HUES48 (cell line): ENCODE results near the gene DYNC2LI1.

Source experiments
- H3K27ac ChIP-seq: one replicate; pipeline ENCODE4 v1.7.0; 2013; ENCODE audit warnings: low read depth, low read length, inconsistent platforms
- H3K27me3 ChIP-seq: 2 replicates; pipeline ENCODE4 v1.6.1; 2013; ENCODE audit warnings: mild to moderate bottlenecking, low read length; ENCODE audit not compliant: control insufficient read depth, insufficient read depth
- H3K36me3 ChIP-seq: 2 replicates; pipeline ENCODE4 v1.6.1; 2013; ENCODE audit warnings: low read length; ENCODE audit not compliant: control insufficient read depth, insufficient read depth
- H3K4me1 ChIP-seq: 2 replicates; pipeline ENCODE4 v1.6.1; 2013; ENCODE audit warnings: mild to moderate bottlenecking, low read length; ENCODE audit not compliant: control insufficient read depth, insufficient read depth
- H3K4me3 ChIP-seq: 2 replicates; pipeline ENCODE4 v1.5.1; 2013; ENCODE audit warnings: mild to moderate bottlenecking, low read depth, low read length
- H3K9ac ChIP-seq: 2 replicates; pipeline ENCODE4 v1.6.1; 2013; ENCODE audit warnings: mild to moderate bottlenecking, low read depth, low read length, moderate library complexity
- H3K9me3 ChIP-seq: 2 replicates; pipeline ENCODE4 v1.6.1; 2013; ENCODE audit warnings: low read length; ENCODE audit not compliant: control insufficient read depth, insufficient read depth

DYNC2LI1 gene

DNA sequence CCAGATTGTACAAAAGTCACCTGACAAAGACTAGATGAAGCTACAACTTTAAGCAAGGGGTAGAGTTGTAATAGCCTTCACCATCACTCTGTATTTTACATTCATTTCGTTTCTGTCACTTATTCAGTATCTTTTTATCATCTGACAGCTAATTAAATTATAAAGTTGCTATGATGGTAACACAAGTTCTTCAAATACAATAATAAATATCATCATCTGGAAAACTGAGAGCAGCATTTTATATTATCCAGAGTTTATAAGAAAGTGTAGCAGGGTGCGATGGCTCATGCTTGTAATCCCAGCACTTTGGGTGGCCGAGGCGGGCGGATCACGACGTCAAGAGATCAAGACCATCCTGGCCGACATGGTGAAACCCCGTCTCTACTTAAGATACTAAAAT lies 21.1 kb downstream of the DYNC2LI1 start:
- no peaks in the 10 kb centered on the region for H3K27me3 ChIP-seq
- H3K36me3 ChIP-seq, result no peaks in the 10 kb centered on the region
- H3K4me3 ChIP-seq, result no peak overlapping the region
- H3K27ac ChIP-seq, result no peak overlapping the region
- H3K9me3 ChIP-seq, result no peaks in the 10 kb centered on the region
- H3K4me1 ChIP-seq, result no peaks in the 10 kb centered on the region
- H3K9ac ChIP-seq, result no peak overlapping the region

DNA sequence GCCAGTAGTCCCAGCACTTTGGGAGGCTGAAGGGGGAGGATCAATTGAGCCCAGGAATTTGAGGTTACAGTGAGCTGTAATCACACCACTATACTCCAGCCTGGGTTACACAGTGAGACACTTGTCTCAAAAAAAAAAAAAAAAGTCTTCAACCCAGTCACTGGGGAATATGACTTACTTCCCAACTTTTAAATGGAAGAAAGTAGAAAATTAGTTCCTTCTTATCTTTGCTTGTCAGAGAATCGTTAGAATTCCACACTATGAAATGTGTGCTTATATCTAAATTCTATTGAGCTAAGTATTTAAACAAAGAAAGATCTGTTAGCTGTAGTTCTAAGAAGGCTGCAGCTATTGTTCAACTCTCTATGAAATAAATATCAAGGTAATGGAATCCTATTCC lies 22.4 kb downstream of the DYNC2LI1 start:
- Histone ChIP-seq H3K4me3 (no peak overlapping the region), H3K27ac (no peak overlapping the region), H3K4me1 (no peaks in the 10 kb centered on the region), H3K9ac (no peak overlapping the region), H3K9me3 (no peaks in the 10 kb centered on the region), H3K36me3 (no peaks in the 10 kb centered on the region), H3K27me3 (no peaks in the 10 kb centered on the region)

DNA sequence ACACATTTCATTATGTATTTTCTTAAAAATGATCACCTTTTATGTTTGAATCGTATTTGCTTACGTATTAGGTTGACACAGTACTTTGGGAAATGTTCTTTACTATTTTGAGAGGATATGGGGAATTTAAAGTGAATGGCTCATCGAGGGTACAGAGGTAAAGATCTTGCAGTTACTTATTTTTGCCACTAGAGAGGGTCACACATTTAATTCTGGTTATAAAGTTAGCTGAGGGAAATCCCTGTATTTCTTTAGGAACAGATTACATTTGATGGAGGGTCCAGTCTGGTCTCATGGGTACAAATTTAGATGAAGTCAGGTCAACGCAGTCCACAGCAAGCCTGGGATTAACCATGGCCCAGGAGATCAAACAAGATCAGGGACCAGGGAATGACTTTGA lies 24.5 kb downstream of the DYNC2LI1 start:
- Histone ChIP-seq H3K4me3 (no peak overlapping the region), H3K9ac (no peak overlapping the region), H3K4me1 (no peaks in the 10 kb centered on the region), H3K9me3 (no peaks in the 10 kb centered on the region), H3K36me3 (no peaks in the 10 kb centered on the region), H3K27ac (no peak overlapping the region), H3K27me3 (no peaks in the 10 kb centered on the region)

DNA sequence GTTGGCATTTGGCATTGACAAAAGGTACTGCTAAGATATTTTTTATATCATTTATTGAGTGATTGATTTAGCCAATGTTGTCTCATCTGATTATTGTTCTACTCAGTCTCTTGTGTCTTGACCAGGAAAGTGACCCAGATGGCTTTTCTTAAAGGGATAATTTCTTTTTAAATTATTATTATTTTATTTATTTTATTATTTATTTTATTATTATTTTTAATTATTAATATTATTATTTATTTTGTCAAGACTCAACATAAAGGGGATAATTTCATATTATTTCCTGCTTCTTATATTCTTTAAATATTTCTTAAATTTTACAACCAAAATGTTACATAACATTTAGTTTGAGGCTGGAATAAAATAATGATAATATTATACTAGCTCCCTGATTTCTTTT lies 27.1 kb downstream of the DYNC2LI1 start:
- no peaks in the 10 kb centered on the region for H3K27me3 ChIP-seq
- H3K36me3 ChIP-seq, result no peaks in the 10 kb centered on the region
- no peak overlapping the region for H3K27ac ChIP-seq
- H3K4me1 ChIP-seq, result no peaks in the 10 kb centered on the region
- H3K9ac ChIP-seq, result no peak overlapping the region
- H3K9me3 ChIP-seq, result no peaks in the 10 kb centered on the region
- no peak overlapping the region for H3K4me3 ChIP-seq

DNA sequence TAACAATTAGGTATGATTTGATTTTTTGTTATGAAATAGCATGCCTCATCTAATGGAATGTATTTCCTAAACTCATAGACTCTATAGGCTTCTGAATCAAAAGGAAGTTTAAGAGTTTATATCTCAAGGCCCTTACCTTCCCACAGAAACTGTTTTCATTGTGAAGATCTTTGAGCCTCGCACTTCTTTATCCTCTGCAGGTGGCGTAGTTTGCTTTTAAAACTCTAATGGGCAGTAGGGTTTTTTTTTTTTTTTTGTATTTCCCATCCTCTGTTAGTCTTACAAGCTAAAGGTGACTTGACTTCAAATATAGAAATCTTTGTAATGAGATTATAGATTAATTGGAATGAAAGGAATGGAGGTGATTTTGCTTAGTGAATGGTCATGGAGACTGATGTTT lies 28.3 kb downstream of the DYNC2LI1 start:
- Histone ChIP-seq H3K4me3 (no peak overlapping the region), H3K27me3 (no peaks in the 10 kb centered on the region), H3K27ac (no peak overlapping the region), H3K36me3 (no peaks in the 10 kb centered on the region), H3K4me1 (no peaks in the 10 kb centered on the region), H3K9me3 (no peaks in the 10 kb centered on the region), H3K9ac (no peak overlapping the region)

DNA sequence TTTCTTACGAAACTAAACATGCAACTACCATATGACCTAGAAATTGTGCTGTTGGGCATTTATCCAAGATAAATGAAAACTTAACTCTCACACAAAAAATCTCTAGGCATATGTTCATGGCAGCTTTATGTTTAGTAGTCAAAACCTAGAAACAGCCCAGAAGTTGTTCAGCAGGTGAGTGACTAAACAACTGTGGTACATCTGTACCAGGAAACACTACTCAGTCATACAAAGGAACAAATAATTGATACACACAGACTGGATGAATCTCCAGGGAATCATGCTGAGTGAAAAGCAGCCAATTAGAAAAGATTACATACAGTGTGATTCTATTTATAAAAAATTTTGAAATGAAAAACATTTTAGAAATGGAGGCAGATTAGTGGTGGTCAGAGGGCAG lies 29.3 kb downstream of the DYNC2LI1 start:
- no peak overlapping the region for H3K4me3 ChIP-seq
- no peak overlapping the region for H3K9ac ChIP-seq
- H3K27ac ChIP-seq, result no peak overlapping the region
- H3K36me3 ChIP-seq, result no peaks in the 10 kb centered on the region
- H3K27me3 ChIP-seq, result no peaks in the 10 kb centered on the region
- H3K9me3 ChIP-seq, result no peaks in the 10 kb centered on the region
- no peaks in the 10 kb centered on the region for H3K4me1 ChIP-seq

DNA sequence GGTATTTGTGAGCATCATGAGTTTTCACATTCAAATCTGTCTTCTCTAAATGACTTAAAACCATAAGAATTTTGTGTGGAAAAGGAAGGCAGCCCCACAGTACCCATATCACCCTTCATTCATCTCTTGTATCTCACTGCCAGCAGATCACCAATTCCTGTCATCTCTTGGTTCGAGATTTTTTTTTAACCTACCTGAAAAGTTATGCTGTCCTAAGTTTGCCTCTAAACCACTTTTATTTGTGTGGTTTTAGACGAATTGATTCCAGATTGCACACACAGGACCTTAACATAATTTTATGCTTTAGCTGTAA lies 32.8 kb downstream of the DYNC2LI1 start:
- Histone ChIP-seq H3K4me1 (no peaks in the 10 kb centered on the region), H3K4me3 (no peak overlapping the region), H3K9ac (no peak overlapping the region), H3K36me3 (no peaks in the 10 kb centered on the region), H3K27ac (no peak overlapping the region), H3K27me3 (no peaks in the 10 kb centered on the region), H3K9me3 (no peaks in the 10 kb centered on the region)

DNA sequence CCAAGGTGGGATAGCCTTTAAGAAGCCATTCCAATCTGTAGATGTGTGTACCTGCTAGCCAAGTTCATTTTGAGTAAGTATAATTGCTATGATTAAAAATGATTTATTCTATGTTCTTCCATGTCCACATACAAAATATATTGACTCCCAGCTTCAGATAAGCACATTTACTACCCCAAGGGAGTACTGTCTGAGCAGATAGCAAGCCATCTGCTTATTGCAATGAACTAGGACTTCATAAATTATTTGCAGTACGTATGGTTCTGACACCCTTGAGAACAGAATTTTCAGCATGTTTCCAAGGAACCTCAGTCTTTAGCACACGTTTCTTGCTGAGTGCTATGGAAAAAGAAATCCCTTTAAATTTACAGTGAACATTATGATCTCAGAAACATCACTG lies 36.6 kb downstream of the DYNC2LI1 start:
- no peaks in the 10 kb centered on the region for H3K27me3 ChIP-seq
- no peak overlapping the region for H3K4me3 ChIP-seq
- H3K9ac ChIP-seq, result no peak overlapping the region
- no peak overlapping the region for H3K27ac ChIP-seq
- no peaks in the 10 kb centered on the region for H3K36me3 ChIP-seq
- H3K4me1 ChIP-seq, result no peaks in the 10 kb centered on the region
- no peaks in the 10 kb centered on the region for H3K9me3 ChIP-seq

DNA sequence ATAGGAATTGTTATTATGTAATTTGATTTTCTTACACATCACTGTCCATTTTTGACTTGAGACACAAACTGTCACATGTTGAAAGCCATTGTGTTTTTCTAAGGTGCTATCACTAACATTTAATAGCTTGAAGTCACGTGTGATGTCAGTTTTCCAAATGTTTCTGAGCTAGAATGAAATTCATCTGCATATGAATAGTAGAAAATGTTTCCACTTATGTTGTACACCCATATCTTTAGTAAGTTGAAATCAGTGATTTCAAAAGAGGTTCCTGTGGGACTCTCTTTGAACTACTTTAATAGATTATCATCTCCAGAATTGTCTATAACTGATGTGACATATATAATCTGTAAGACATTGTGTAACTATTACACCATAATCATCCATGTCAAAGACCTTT lies 37.0 kb downstream of the DYNC2LI1 start:
- no peaks in the 10 kb centered on the region for H3K36me3 ChIP-seq
- no peak overlapping the region for H3K27ac ChIP-seq
- H3K4me1 ChIP-seq, result no peaks in the 10 kb centered on the region
- no peak overlapping the region for H3K9ac ChIP-seq
- no peaks in the 10 kb centered on the region for H3K27me3 ChIP-seq
- H3K4me3 ChIP-seq, result no peak overlapping the region
- no peaks in the 10 kb centered on the region for H3K9me3 ChIP-seq

DNA sequence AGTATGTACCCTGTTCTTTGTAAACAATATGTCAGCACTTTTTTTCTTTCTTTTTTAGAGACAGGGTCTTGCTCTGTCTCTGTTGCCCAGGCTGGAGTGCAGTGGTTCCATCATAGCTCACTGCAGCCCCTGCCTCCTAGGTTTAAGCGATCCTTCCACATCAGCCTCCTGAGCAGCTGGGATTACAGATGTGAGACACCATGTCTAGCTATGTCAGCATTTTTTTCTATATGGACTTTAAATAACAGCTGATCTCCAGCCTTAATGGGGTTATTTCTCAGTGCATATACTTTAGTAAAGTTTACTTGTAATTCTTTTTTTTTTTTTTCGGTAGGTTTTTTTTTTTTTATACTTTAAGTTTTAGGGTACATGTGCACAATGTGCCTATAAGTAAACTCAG lies 38.2 kb downstream of the DYNC2LI1 start:
- H3K4me3 ChIP-seq, result no peak overlapping the region
- no peaks in the 10 kb centered on the region for H3K4me1 ChIP-seq
- no peaks in the 10 kb centered on the region for H3K9me3 ChIP-seq
- H3K36me3 ChIP-seq, result no peaks in the 10 kb centered on the region
- H3K27ac ChIP-seq, result no peak overlapping the region
- no peak overlapping the region for H3K9ac ChIP-seq
- H3K27me3 ChIP-seq, result no peaks in the 10 kb centered on the region

DNA sequence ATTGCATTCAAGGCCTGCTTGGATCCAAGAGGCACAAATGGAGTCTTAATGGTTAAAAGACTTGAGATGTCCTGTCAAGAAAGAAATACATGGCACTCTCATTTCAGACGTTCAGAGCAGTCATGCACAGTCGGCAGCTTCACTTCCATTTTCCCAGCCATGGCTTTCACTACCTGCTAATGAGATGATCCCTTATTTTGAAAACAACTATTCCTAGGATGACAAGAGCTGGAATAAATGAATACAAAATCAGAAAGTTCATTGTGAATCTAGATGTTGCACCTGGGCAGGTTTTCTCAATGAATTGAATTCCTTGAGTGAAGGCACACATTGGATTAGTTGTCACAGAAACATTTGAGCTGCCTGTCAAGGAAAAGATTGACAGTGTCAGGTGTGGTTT lies 39.1 kb downstream of the DYNC2LI1 start:
- Histone ChIP-seq H3K27ac (no peak overlapping the region), H3K36me3 (no peaks in the 10 kb centered on the region), H3K9me3 (no peaks in the 10 kb centered on the region), H3K4me1 (no peaks in the 10 kb centered on the region), H3K4me3 (no peak overlapping the region), H3K9ac (no peak overlapping the region), H3K27me3 (no peaks in the 10 kb centered on the region)

DNA sequence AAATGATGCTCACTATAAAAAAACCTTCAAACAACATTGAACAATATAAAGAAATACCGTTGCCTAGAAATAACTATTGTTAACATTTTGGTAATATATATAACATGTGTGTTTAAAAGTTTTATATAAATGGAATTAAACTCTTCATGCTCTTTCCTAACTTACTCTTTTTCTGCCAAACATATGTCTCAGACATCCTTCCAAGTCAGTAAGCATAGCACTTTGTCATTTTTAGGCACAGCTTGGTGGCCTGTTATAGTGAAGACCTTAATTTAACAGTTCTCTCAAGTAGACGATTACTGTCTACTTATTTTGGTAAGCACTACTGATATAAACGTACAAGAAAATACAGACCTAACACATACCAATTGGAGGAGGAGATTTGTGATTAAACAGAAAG lies 40.9 kb downstream of the DYNC2LI1 start:
- H3K9me3 ChIP-seq, result no peaks in the 10 kb centered on the region
- H3K27me3 ChIP-seq, result no peaks in the 10 kb centered on the region
- no peaks in the 10 kb centered on the region for H3K4me1 ChIP-seq
- no peak overlapping the region for H3K4me3 ChIP-seq
- no peak overlapping the region for H3K27ac ChIP-seq
- H3K36me3 ChIP-seq, result no peaks in the 10 kb centered on the region
- H3K9ac ChIP-seq, result no peak overlapping the region
